Measurements from ENCODE around the gene PIK3C2G.

DNA sequence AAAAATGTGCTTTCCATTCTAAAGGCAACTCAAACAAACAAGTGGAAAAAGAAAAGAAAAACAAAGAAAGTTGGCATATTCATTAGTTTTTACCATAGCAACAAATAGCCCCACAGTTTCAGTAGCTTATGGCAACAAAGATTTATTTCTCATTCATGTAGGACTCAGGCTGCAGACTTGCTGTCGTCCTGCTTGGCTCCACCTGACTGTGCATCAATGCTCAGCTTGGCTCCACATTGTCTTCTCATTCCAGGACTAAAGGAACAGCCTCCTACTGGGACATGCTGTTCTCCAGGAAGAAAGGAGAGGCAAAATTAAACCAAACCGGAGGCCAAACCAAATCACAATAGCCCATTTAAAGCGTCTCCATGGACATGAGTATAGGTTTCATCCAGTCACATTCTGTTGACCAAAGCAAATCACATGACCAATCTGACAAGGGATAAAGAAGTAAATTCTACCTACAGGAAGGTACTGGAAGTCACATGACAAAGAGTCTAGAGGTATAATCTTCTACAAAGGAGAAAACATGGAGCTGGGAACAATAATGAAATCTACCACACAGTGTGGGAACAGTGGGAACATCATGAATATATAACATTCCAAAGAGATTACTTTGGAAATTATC, 222.5 kb downstream of the PIK3C2G start:
- TF ChIP-seq, protein P1, sequence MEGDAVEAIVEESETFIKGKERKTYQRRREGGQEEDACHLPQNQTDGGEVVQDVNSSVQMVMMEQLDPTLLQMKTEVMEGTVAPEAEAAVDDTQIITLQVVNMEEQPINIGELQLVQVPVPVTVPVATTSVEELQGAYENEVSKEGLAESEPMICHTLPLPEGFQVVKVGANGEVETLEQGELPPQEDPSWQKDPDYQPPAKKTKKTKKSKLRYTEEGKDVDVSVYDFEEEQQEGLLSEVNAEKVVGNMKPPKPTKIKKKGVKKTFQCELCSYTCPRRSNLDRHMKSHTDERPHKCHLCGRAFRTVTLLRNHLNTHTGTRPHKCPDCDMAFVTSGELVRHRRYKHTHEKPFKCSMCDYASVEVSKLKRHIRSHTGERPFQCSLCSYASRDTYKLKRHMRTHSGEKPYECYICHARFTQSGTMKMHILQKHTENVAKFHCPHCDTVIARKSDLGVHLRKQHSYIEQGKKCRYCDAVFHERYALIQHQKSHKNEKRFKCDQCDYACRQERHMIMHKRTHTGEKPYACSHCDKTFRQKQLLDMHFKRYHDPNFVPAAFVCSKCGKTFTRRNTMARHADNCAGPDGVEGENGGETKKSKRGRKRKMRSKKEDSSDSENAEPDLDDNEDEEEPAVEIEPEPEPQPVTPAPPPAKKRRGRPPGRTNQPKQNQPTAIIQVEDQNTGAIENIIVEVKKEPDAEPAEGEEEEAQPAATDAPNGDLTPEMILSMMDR (conservative IDR thresholded peaks at IDR 0.05; ENCODE audit: low read depth, low read length) = no peak
- TF ChIP-seq EZH2 (IDR thresholded peaks at IDR 0.05; ENCODE audit: low read length, unreplicated experiment) (no peak), EZH2phosphoT487 (IDR thresholded peaks at IDR 0.05; ENCODE audit: borderline replicate concordance, low read length) (no peak)

All from PC-3 (cell line).